ENCODE measurements around the gene SERTAD2.

Gene SERTAD2

GRCh38 chr2:64646007-64646880 is 7.5 kb downstream of the SERTAD2 start:
- peak; percentile 70 to 75 for DNase-seq

GRCh38 chr2:64644458-64645382 is 9.0 kb downstream of the SERTAD2 start:
- peak; percentile 72 to 73 for DNase-seq

GRCh38 chr2:64643838-64644457 is 9.8 kb downstream of the SERTAD2 start:
- no peak for DNase-seq

- DNase-seq, result no peak
Observed at GRCh38 chr2:64641599-64641998, 12.1 kb downstream of the SERTAD2 start.

- no peak for DNase-seq
Observed at GRCh38 chr2:64640153-64641044, 13.3 kb downstream of the SERTAD2 start.

- no peak for DNase-seq
Observed at GRCh38 chr2:64639691-64640090, 14.0 kb downstream of the SERTAD2 start.

- DNase-seq, result no peak
Observed at GRCh38 chr2:64638502-64639120, 15.1 kb downstream of the SERTAD2 start.

- no peak for DNase-seq
Observed at GRCh38 chr2:64637931-64638330, 15.8 kb downstream of the SERTAD2 start.

GRCh38 chr2:64637000-64637635 is 16.6 kb downstream of the SERTAD2 start:
- no peak for DNase-seq

- no peak for DNase-seq
Observed at GRCh38 chr2:64635976-64636911, 17.5 kb downstream of the SERTAD2 start.

- DNase-seq, result no peak
Observed at GRCh38 chr2:64634345-64635267, 19.1 kb downstream of the SERTAD2 start.

- DNase-seq, result no peak
Observed at GRCh38 chr2:64632835-64633819, 20.6 kb downstream of the SERTAD2 start.

GRCh38 chr2:64631771-64632170 is 21.9 kb downstream of the SERTAD2 start:
- DNase-seq, result no peak

GRCh38 chr2:64630752-64631151 is 23.0 kb downstream of the SERTAD2 start:
- no peak for DNase-seq

GRCh38 chr2:64629875-64630274 is 23.8 kb downstream of the SERTAD2 start:
- no peak for DNase-seq

- DNase-seq, result no peak
Observed at GRCh38 chr2:64629329-64629781, 24.4 kb downstream of the SERTAD2 start.

Measured in AML-193 (cell line).